Transverse colon (tissue), 3 donors: ENCODE results near the gene ATRN.

Experiments
- POLR2A ChIP-seq: fragments of 450-650 bp; IDR thresholded peaks from one replicate; pipeline ENCODE4 v1.6.1; 2016; ENCODE audit warnings: antibody characterized with exemption, mild to moderate bottlenecking, moderate library complexity
- POLR2AphosphoS5 ChIP-seq, 3 donors: sonication (generic); formaldehyde crosslinking; IDR thresholded peaks; one replicate each; pipeline ENCODE4 v1.6.1; 2016; ENCODE audit warnings: antibody characterized with exemption in 3 of 3

DNA sequence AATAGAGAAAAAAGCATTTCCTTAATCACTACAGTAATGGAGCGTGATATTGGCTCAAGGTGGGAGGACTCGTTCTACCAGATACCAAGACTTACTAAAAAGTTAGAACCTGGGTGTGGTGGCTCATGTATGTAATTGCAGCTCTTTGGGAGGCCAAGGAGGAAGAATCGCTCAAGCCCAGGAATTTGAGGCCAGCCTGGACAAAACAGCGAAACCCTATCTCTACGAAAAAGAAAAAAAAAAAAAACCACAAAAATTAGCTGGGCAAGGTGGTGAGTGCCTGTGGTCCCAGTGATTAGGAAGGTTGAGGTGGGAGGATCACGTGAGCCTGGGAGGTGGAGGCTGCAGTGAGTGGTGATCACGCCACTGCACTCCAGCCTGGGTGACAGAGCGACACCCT is 24.0 kb upstream of the ATRN start:
- TF ChIP-seq POLR2A: no peak
- TF ChIP-seq POLR2AphosphoS5 (IDR thresholded peaks at IDR 0.05): no peak
